Right forelimb (tissue), 1 donor: Measurements from ENCODE around the gene ST7.
A peak's percentile ranks its signal among the peaks of the same experiment; 100 is the strongest.
"Not testable (repeated sequence)": the region's sequence is repeated elsewhere in the genome, so short reads cannot be mapped to it uniquely, and the experiment has no call there.

Experiments used
- DNase-seq: peaks from one replicate; pipeline ENCODE4 v3.0.0-alpha.2; 2018

The ST7 gene, protein sequence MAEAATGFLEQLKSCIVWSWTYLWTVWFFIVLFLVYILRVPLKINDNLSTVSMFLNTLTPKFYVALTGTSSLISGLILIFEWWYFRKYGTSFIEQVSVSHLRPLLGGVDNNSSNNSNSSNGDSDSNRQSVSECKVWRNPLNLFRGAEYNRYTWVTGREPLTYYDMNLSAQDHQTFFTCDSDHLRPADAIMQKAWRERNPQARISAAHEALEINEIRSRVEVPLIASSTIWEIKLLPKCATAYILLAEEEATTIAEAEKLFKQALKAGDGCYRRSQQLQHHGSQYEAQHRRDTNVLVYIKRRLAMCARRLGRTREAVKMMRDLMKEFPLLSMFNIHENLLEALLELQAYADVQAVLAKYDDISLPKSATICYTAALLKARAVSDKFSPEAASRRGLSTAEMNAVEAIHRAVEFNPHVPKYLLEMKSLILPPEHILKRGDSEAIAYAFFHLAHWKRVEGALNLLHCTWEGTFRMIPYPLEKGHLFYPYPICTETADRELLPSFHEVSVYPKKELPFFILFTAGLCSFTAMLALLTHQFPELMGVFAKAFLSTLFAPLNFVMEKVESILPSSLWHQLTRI

DNA sequence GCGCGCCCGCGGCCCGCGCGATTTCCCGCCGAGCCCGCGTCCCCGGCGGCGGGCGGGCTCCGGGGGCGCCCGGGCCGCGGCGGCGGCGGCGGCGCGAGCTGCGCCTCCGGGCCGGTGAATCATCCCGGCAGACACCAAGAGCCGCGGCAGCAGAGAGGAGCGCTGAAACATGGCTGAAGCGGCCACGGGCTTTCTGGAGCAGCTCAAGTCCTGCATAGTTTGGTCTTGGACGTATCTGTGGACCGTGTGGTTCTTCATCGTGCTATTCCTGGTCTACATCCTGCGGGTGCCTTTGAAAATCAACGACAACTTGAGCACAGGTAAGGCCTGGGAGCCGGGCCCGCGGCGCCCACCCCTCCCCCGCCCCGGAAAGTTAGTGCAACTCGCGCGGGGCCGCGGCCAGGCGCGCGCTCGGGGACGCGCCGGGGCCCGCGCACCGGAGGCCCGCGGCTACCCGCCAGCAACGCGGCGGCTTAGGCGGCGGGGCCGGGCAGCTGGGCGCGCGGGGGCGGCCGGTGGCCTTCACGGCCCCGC is at the start of gene ST7:
Gene ST7 (plus strand): TSS at position 130 of the 534 bp plus-strand sequence. CDS start 40 bp downstream, at position 170.
- DNase-seq, result peak; percentile 84

GRCh38 chr7:116906391-116906790 is 46.9 kb upstream of the ST7 start:
- DNase-seq, result no peak

- no peak for DNase-seq
These were observed 42.9 kb upstream of the ST7 start for GRCh38 chr7:116910383-116910782.

DNA sequence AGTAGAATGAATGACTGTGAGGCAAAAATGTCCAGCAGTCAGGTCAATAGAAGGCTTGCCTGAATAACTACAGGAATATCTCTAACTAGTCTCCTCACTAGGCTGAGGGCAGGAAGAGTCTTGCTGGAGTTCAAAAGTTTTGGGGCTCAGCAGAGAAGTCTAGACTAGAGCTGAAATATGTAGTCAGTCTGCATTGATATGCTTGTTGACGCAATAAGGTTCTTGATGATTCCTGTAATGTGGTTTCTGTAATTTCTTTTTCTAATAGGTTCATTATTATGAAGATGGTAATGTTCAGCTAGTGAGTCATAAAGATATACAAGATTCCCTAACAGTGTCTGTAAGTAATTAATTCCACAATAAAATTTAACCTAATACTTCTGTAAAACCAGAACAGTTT is 41.5 kb upstream of the ST7 start:
- DNase-seq, result no peak

DNA sequence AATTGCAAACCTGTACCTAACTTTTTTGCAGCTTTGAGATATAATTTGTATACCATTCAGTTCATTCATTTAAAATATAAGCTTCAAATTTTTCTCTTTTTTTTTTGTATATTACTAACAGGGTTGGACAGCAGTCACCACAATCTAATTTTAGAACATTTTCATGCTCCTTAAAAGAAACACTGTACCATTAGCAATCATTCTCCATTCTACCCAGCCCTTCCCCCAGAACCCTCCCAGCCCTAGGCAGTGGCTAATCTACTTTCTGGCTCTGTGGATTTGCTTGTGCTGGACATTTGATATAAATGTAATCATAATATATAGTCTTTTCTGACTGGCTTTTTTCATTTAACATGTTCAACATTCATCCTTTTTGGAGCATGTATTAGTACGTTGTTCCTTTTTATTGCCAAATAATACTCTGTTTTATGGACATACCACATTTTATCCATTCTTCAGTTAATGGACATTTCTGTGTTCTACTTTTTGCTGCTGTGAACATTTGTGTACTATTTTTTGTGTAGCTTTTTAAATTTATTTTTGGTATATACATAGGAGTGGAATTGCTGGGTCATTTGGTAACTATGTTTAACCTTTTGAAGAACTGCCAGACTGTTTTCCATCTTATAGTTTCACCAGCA is 40.9 kb upstream of the ST7 start:
- no peak for DNase-seq

- DNase-seq, result no peak
These were observed 34.6 kb upstream of the ST7 start for GRCh38 chr7:116918704-116919103.

GRCh38 chr7:116920359-116920758 is 32.9 kb upstream of the ST7 start:
- DNase-seq, result no peak

DNA sequence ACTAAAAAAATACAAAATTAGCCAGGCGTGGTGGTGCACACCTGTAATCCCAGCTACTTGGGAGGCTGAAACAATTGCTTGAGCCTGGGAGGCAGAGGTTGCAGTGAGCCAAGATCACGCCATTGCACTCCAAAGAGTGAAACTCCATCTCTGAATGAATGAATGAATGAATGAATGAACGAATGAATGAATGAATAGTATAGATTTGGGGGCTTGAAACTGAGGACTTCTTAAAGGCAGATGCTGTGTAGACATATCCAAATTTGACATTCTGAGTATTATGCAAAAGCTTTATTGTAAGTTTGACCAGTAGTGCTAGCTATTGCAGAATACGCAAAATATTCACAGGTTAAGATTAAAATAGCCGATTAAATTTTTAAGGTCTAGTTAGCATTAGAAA is 30.8 kb upstream of the ST7 start:
- DNase-seq, result no peak

DNA sequence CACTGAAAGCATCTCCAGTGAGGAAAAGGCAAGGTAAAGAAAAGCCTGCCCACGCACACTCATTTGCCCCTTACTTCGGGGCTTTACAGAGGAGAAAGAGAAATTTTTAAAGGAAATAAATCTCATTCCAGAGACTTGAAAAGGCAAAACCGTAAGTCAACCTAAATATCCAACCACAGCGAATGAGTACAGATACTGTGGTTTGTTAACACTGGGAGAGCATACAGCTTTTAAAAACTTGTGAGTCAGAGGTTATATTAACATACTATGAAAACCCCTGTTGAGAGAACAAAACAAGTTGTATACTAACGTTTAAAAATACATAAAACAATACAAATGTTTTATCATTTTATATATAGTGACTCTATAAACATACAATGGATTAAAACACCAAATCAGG is 28.6 kb upstream of the ST7 start:
- no peak for DNase-seq

GRCh38 chr7:116929021-116929420 is 24.3 kb upstream of the ST7 start:
- DNase-seq, result no peak

DNA sequence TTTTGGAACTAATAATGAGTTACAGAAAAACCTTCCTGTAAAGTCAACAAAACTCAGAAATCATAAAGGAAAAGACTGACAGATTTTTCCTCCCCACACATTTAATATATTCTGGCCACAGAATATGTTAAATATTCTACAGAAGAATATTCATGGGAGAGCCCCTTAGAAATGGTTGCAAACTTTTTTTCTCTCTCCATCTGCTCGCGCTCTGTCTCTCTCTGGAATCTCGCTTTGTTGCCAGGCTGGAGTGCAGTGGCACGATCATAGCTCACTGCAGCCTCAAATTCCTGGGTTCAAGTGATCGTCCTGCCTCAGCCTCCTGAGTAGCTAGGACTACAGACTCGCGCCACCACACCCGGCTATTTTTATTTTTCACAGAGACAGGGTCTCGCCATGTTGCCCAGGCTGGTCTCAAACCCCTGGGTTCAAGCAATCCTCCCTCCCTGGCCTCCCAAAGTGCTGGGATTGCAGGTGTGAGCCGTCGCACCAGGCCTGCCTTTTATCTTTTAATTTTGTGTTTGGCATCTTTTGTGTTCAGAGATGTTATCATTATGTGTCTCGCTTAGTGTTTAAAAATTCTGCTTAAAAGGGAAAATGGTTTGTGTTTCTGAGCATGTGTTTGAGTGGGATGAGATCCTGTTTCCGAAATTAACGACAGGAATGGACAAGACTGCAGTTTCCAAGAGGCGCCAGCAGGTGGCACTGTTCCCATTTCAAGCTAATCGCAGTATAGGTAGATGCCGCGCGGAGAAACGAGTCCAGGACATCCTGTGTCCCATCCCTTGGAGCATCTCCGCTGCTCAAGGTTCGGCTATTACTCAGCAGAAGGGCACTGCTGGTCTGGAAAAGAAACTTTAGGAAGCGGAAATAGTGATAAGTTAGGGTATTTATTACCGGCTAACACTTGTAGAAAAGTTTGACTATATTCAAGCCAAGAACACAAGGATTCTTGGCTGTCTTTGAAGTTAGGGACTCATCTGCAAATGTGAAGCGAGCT is 23.1 kb upstream of the ST7 start:
- peak; percentile 89 for DNase-seq

GRCh38 chr7:116932566-116932965 is 20.7 kb upstream of the ST7 start:
- no peak for DNase-seq

- DNase-seq, result no peak
These were observed 19.8 kb upstream of the ST7 start for GRCh38 chr7:116933465-116933864.

GRCh38 chr7:116934580-116934979 is 18.7 kb upstream of the ST7 start:
- no peak for DNase-seq

- DNase-seq, result not testable (repeated sequence)
These were observed 16.5 kb upstream of the ST7 start for GRCh38 chr7:116936844-116937243.

DNA sequence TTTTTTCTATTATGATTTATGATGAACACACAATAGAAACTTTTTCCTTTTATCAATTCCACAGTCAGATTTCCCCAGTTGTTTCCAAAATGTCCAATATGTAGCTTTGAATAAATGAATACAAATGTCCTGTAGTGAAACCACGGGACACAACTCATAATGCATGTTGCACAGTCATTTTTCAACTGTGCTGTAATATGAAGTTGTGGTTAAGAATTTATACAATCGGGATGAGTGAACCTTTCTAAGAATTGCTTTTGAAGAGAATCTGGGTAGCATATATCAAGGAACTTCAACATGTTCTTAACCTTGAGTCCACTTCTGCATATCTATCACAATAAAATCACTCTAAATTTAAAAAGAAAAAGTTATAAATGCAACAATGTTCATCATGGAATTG is 14.6 kb upstream of the ST7 start:
- DNase-seq, result no peak

DNA sequence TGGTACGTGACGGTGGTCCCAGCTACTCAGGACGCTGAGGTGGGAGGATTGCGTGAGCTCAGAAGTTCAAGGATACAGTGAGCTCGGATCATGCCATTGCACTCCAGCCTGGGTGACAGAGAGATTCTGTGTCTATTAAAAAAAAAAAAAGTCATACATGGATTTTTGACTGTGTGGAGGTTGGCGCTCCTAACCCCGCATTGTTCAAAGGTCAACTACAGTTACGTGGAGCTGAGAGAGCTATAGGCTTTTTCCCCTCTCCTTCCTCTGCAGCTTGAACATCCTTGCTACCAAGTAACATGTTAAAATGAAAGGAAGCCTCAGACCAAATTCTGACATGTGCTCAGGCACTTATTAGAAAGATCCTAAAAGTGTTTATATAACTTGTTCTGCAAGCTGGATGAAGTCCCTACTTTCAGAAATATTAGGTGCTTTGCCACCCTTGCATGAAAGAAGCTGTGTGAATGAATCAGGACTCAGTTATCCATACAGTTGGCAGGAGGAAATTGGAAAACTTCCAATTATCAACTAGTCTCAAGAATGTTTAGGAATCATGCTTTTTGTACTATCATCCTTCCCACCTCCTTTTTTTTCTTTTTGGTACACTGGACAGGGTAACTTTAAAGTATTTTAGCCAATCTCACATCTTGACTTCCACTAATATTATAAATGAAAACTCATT is 12.5 kb upstream of the ST7 start:
- DNase-seq, result no peak

DNA sequence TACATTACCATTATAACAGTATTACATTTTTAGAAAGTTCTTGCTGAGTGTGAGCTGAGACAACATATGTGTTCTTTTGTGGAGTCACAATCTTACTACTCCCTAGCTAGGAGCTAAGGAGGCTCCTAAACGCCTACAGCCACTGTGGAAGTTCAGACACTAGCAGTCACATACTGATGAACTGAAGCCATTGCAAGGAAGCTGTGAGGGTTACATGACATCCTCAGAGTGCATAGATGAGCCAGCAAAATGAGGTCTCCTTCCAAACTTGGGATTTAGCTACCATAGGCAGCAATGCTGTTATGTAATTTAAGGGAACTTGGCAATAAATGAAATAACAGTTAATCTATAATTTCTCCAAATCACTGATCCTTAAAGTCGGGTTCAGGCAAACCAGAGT is 10.8 kb upstream of the ST7 start:
- no peak for DNase-seq

GRCh38 chr7:116948934-116949333 is 4.4 kb upstream of the ST7 start:
- no peak for DNase-seq

- no peak for DNase-seq
These were observed 3.1 kb upstream of the ST7 start for GRCh38 chr7:116949941-116950801.

GRCh38 chr7:116950889-116951351 is 2.4 kb upstream of the ST7 start:
- DNase-seq, result no peak
